ENCODE measurements around the gene ZC3H12C. TPM values are rescaled to one million over a fixed set of nuclear protein-coding genes. Genes with fewer than 3 reads are reported as not detected.

The ZC3H12C gene
- total and polyA plus RNA-seq, 4 donors, result 3.4 to 27.1 (median 9.1) TPM

DNA sequence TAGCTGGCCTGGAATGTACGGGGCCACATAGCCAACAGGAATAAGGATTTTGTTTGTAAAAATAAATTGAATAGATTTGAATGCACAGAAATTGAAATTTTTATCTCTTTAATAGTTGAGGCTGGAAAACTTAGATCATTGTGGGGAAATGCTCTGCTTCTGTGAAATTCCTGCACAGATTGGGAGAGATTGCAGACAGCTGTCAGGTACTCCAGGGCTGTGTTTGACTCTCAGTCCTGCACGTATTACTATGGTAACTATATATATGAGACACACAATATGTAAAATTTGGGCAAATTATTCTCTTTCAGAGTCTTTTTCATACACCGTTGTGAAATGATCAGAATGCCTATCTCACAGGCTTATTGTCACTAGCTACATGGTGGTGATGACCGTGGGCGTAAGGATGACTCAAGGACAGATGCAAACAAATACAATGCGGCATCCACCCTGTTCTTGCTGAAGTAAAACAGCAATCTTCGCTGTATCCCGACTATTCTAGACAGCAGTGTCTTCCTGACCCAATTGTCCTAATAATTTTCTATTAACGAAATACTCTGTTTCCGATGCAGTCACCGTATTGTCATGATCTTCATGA is 79.4 kb downstream of the ZC3H12C start:
- ATAC-seq (ENCODE audit: insufficient read depth, low FRiP score) (no peak), DNase-seq (no peak)
- Histone ChIP-seq H3K4me3 (no peak overlapping the region), H3K9me3 (ENCODE audit: control insufficient read depth in 4 of 4, insufficient read depth in 3 of 4, low read length in 3 of 4) (no peaks in the 10 kb centered on the region), H3K4me1 (ENCODE audit: control insufficient read depth in 5 of 5, insufficient read depth in 5 of 5, low read length in 5 of 5) (peaks cover 0 to 4% (median 0%) of the 10 kb centered on the region in 5 donors), H3K27me3 (ENCODE audit: control insufficient read depth in 3 of 3, insufficient read depth in 3 of 3, low read length in 2 of 3) (no peaks in the 10 kb centered on the region), H3K36me3 (ENCODE audit: control insufficient read depth in 4 of 4, insufficient read depth in 4 of 4, low read length in 4 of 4) (no peaks in the 10 kb centered on the region), H3K9ac (ENCODE audit: insufficient read depth in 1 of 2, low read length in 2 of 2) (no peak overlapping the region), H3K27ac (ENCODE audit: low read depth in 1 of 2, low read length in 1 of 2) (no peak overlapping the region)
- TF ChIP-seq, protein P1, sequence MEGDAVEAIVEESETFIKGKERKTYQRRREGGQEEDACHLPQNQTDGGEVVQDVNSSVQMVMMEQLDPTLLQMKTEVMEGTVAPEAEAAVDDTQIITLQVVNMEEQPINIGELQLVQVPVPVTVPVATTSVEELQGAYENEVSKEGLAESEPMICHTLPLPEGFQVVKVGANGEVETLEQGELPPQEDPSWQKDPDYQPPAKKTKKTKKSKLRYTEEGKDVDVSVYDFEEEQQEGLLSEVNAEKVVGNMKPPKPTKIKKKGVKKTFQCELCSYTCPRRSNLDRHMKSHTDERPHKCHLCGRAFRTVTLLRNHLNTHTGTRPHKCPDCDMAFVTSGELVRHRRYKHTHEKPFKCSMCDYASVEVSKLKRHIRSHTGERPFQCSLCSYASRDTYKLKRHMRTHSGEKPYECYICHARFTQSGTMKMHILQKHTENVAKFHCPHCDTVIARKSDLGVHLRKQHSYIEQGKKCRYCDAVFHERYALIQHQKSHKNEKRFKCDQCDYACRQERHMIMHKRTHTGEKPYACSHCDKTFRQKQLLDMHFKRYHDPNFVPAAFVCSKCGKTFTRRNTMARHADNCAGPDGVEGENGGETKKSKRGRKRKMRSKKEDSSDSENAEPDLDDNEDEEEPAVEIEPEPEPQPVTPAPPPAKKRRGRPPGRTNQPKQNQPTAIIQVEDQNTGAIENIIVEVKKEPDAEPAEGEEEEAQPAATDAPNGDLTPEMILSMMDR (IDR thresholded peaks at IDR 0.05; ENCODE audit: control extremely low read depth, extremely low read depth), result no peak
- 87 to 96% methylated on average over 11 of the region's 11 CpGs for WGBS, 2 donors

DNA sequence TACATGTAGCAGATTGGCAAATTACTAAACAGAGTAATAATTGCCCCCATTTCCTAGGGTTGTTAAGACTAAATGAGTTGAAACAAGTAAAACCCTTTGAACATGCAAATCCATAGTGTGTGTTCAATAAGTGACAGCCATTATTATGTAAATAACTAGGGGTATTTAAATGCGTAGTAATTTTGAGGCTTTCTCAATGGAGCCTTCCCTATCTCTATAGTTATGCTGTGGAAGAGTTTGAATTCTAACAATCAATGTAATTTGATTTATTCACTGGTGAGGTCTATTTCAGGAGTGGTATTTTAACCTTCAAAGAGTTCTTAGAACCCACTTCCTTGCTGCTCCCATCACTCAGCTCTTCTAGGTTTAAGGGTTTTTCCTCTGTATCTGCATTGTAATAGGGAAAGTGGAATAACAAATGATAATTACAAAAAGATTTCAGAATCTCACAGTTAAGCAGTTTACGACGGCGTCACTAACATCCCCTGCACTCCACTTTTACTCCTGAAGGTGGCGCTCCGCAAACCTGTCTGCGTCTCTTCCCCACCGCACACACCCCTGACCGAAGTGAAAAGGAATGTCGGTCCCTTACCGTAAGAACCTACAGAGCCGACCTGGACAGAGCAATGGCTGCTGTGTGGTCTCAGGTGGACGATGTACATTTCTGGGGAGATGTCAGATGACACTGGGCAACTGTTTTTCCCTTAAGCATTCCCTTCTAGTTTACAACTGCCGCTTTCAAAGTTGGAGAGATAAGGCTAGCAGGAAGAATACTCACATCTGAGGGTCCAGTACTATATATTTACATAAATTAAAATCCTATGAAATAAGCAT is 80.8 kb downstream of the ZC3H12C start:
- H3K9ac ChIP-seq (ENCODE audit: insufficient read depth in 1 of 2, low read length in 2 of 2), result peak overlapping the region in 1 of 2 donors; percentile 23
- TF ChIP-seq, protein P1 (IDR thresholded peaks at IDR 0.05; ENCODE audit: control extremely low read depth, extremely low read depth), result peak; percentile 47
- WGBS, 2 donors, result 14% methylated on average over 14 of the region's 14 CpGs
- H3K36me3 ChIP-seq (ENCODE audit: control insufficient read depth in 4 of 4, insufficient read depth in 4 of 4, low read length in 4 of 4), result no peaks in the 10 kb centered on the region
- H3K27me3 ChIP-seq (ENCODE audit: control insufficient read depth in 3 of 3, insufficient read depth in 3 of 3, low read length in 2 of 3), result no peaks in the 10 kb centered on the region
- ATAC-seq (ENCODE audit: insufficient read depth, low FRiP score) (peak; percentile 79), DNase-seq (peak; percentile 70 to 79 (median 74))
- no peaks in the 10 kb centered on the region for H3K9me3 ChIP-seq (ENCODE audit: control insufficient read depth in 4 of 4, insufficient read depth in 3 of 4, low read length in 3 of 4)
- H3K4me3 ChIP-seq, result no peak overlapping the region
- H3K27ac ChIP-seq (ENCODE audit: low read depth in 1 of 2, low read length in 1 of 2), result peak overlapping the region in 1 of 2 donors; percentile 84
- peaks cover 0 to 4% (median 0%) of the 10 kb centered on the region in 5 donors for H3K4me1 ChIP-seq (ENCODE audit: control insufficient read depth in 5 of 5, insufficient read depth in 5 of 5, low read length in 5 of 5)

DNA sequence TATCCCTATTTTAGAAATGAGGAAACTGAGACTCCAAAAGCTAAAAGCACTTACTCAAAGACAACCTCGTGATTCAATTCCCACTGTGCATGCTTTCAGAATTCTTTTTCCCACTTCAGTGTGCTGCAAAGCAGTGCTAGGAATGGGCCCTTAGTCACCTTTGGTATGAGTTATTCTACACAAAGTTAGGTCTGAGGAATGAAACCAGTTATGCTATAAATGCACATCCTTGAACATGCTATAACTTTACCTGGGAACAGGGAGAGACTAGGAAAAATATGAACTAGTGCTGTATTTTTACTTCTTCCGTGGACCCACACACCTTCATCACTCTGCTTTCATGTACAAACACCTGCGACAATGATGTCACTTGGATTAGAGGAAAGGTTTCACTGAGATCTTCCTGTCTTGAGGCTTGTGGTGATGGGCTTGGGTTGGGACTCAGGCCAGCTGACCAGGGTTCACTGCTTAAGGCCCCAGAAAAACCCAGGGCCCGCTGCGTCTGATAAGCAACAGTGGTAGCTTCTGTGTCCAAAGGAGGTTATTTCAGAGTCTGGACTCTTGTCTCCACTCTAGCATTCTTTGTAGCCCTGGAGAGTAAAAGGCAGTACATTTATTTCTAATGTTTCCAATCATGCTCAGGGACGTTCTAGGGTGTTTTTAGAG is 81.6 kb downstream of the ZC3H12C start:
- Histone ChIP-seq H3K9me3 (ENCODE audit: control insufficient read depth in 4 of 4, insufficient read depth in 3 of 4, low read length in 3 of 4) (no peaks in the 10 kb centered on the region), H3K36me3 (ENCODE audit: control insufficient read depth in 4 of 4, insufficient read depth in 4 of 4, low read length in 4 of 4) (no peaks in the 10 kb centered on the region), H3K27me3 (ENCODE audit: control insufficient read depth in 3 of 3, insufficient read depth in 3 of 3, low read length in 2 of 3) (no peaks in the 10 kb centered on the region), H3K4me3 (no peak overlapping the region), H3K27ac (ENCODE audit: low read depth in 1 of 2, low read length in 1 of 2) (peak overlapping the region in 1 of 2 donors; percentile 71), H3K9ac (ENCODE audit: insufficient read depth in 1 of 2, low read length in 2 of 2) (peak overlapping the region in 1 of 2 donors; percentile 23), H3K4me1 (ENCODE audit: control insufficient read depth in 5 of 5, insufficient read depth in 5 of 5, low read length in 5 of 5) (peaks cover 0 to 4% (median 0%) of the 10 kb centered on the region in 5 donors)
- 68 to 72% methylated on average over 6 of the region's 6 CpGs for WGBS, 2 donors
- DNase-seq (peak in 2 of 3 donors; percentile 47 to 69), ATAC-seq (ENCODE audit: insufficient read depth, low FRiP score) (peak; percentile 35)
- TF ChIP-seq, protein P1 (IDR thresholded peaks at IDR 0.05; ENCODE audit: control extremely low read depth, extremely low read depth), result no peak
